Esophagus squamous epithelium (tissue), 4 donors: ENCODE measurements around the gene MAOA.

ENCODE experiments used
- POLR2A ChIP-seq, 4 donors: fragments of 450-650 bp; IDR thresholded peaks; one replicate each; pipeline ENCODE4 v1.6.1; 2017; ENCODE audit warnings: antibody characterized with exemption in 4 of 4, mild to moderate bottlenecking in 4 of 4, moderate library complexity in 3 of 4
- TF ChIP-seq, protein P1 (sequence below), 6 experiments: fragments of 450-650 bp in 4 of 6; fragments of 200-600 bp in 2 of 6; sonication (generic) in 2 of 6; IDR thresholded peaks; one replicate each; pipeline ENCODE4 v1.5.1; 2016 to 2019; ENCODE audit warnings: antibody characterized with exemption in 6 of 6, mild to moderate bottlenecking in 4 of 6, moderate library complexity in 4 of 6

DNA sequence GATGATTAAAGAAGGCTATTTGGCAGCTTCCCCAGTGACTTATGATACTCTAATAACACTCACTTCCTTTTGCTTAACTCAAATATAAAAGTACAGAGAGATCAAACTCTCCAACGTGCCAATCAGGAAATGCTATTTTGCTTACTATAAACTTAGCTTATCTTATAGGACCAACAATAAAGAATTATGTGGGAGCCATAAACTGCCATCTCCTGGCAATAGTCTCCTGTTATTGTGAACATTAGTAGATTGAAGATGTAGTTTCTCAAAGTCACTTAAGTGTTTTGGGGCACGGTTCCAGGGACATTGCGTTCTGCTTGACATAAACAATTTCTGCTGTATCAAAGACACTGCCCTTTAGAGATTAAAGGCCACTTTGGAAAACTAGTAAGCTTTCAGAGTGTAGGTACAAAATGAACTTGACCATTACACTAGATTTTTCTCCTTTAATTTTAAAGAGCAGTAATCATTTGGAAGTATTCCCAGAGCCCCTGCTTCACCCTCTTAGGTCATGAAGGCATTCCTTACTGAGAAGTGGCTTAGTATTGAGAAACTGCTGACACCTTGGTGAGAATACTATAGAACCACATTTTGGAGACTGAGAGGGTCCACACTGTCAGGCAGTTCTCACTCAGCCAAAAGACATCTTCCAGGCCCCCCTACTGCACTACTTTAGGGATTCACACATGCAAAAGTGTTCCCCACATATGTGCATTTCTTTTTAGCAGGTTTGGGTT is 51.9 kb downstream of the MAOA start:
- no peak for TF ChIP-seq POLR2A (IDR thresholded peaks at IDR 0.05)
- TF ChIP-seq, protein P1, sequence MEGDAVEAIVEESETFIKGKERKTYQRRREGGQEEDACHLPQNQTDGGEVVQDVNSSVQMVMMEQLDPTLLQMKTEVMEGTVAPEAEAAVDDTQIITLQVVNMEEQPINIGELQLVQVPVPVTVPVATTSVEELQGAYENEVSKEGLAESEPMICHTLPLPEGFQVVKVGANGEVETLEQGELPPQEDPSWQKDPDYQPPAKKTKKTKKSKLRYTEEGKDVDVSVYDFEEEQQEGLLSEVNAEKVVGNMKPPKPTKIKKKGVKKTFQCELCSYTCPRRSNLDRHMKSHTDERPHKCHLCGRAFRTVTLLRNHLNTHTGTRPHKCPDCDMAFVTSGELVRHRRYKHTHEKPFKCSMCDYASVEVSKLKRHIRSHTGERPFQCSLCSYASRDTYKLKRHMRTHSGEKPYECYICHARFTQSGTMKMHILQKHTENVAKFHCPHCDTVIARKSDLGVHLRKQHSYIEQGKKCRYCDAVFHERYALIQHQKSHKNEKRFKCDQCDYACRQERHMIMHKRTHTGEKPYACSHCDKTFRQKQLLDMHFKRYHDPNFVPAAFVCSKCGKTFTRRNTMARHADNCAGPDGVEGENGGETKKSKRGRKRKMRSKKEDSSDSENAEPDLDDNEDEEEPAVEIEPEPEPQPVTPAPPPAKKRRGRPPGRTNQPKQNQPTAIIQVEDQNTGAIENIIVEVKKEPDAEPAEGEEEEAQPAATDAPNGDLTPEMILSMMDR (IDR thresholded peaks at IDR 0.05): no peak
